Measurements from ENCODE around the gene MPDZ.

GRCh38 chr9:13165956-13166355, 113.5 kb downstream of the MPDZ start:
- no peak for TF ChIP-seq CTCF (IDR thresholded peaks at IDR 0.05)
- TF ChIP-seq POLR2AphosphoS5 (IDR thresholded peaks at IDR 0.05; ENCODE audit: low read depth, low read length): no peak
